Urinary bladder (tissue), 4 donors: ENCODE measurements around the gene MAGEA9. TPM values are rescaled to one million over a fixed set of nuclear protein-coding genes. Genes with fewer than 3 reads are reported as not detected.
"Not testable (repeated sequence)": the region's sequence is repeated elsewhere in the genome, so short reads cannot be mapped to it uniquely, and the experiment has no call there.

Experiments
- DNase-seq: peaks from one replicate; pipeline ENCODE4 v3.0.0-alpha.2; 2015; ENCODE audit errors: extremely low spot score
- H3K27ac ChIP-seq: one replicate; pipeline ENCODE4 v1.5.1; 2013; ENCODE audit warnings: low read depth, mild to moderate bottlenecking, moderate library complexity
- H3K36me3 ChIP-seq: one replicate; pipeline ENCODE4 v1.6.1; 2013; ENCODE audit warnings: mild to moderate bottlenecking, moderate library complexity; ENCODE audit not compliant: insufficient read depth
- H3K4me1 ChIP-seq: one replicate; pipeline ENCODE4 v1.6.1; 2013; ENCODE audit warnings: mild to moderate bottlenecking, moderate library complexity; ENCODE audit not compliant: insufficient read depth
- H3K4me3 ChIP-seq: one replicate; pipeline ENCODE4 v1.5.1; 2013; ENCODE audit warnings: low read depth, low read length
- WGBS: extraction: QIAGEN DNeasy Blood & Tissue Kit; methylation state at CpG from one replicate; pipeline ENCODE4 v1.1.7; 2013; 5-methylcytosine and 5-hydroxymethylcytosine counted together
- polyA plus RNA-seq: library from polyadenylated mRNA; stranded (reverse); fragments of 200-250 nt; gene quantifications from one replicate; pipeline ENCODE4 v1.2.3, GENCODE V29; 2013
- small RNA-seq: library from RNA; depleted of rRNA; stranded (forward); fragments of <200 nt; gene quantifications from one replicate; pipeline ENCODE3, GENCODE V24; 2014
- total RNA-seq: library from RNA; depleted of rRNA; stranded (reverse); fragments of >200 nt; gene quantifications from one replicate; pipeline ENCODE4 v1.2.3, GENCODE V29; 2014
- donor health status: healthy with polysubstance abuse.
- donor health status: healthy.

Gene MAGEA9
- total and polyA plus RNA-seq, 2 donors = not detected

DNA sequence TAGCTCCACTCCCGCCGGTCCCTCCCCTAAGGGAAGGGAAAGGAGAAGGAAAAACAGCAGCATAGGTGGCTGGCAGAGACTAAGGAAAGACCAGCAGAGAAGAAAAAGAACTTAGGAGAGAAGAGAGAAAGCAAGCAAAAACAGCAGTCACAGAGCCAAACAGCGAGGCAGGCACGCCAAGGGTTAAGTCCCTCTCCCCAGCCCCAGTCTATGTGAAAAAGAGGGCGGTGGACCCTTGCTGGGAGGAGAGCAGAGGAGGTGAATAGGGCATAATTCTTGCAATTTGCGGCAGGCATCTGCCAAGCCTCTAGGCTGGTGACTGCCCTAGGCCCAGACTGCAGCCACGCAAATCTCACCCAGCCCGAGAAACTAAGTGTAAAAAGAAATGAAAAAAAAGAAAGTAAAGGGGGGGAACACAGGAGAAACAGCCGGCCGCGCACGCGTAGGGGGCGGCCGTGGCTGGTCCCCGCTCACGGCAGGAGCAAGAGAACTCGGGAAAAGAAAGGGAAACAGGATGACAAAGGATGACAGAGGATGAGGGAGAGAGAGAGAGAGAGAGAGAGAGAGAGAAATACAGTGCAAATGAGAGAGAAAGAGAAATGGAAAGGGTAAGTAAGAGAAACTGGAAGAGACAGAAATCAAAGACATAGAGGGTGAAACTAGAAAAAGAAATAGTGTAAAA, 48.6 kb downstream of the MAGEA9 start:
- no peaks in the 10 kb centered on the region for H3K4me1 ChIP-seq
- no peaks in the 10 kb centered on the region for H3K36me3 ChIP-seq
- DNase-seq = no peak
- 3% methylated on average over 18 of the region's 18 CpGs for WGBS
- H3K4me3 ChIP-seq = peak overlapping the region; percentile 18
- no peak overlapping the region for H3K27ac ChIP-seq

GRCh38 chrX:149831473-149831872, 49.7 kb downstream of the MAGEA9 start:
- WGBS = 91% methylated on average over 2 of the region's 2 CpGs
- H3K4me3 ChIP-seq = no peak overlapping the region
- no peaks in the 10 kb centered on the region for H3K36me3 ChIP-seq
- H3K4me1 ChIP-seq = no peaks in the 10 kb centered on the region
- no peak overlapping the region for H3K27ac ChIP-seq
- DNase-seq = no peak

DNA sequence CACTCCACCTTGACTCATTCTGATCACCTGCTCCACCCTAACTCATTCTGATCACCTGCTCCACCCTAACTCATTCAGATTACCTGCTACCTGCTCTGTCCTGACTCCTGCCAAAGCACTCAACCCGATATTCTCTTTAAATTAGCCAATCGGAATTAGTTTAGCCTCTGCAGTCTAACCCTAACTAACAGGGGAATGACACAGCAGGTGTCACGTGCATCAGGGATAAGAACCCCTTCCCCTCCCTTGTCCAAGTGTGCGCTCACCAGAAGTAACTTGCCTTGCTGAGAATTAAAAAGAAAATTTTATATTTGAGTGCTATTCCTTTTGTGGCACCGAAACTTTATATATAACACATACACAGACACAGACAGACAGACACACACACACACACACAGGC, 55.0 kb downstream of the MAGEA9 start:
- WGBS = 51% methylated on average over 5 of the region's 5 CpGs
- H3K36me3 ChIP-seq, DNase-seq, H3K27ac ChIP-seq, H3K4me3 ChIP-seq, H3K4me1 ChIP-seq: not testable (repeated sequence)

DNA sequence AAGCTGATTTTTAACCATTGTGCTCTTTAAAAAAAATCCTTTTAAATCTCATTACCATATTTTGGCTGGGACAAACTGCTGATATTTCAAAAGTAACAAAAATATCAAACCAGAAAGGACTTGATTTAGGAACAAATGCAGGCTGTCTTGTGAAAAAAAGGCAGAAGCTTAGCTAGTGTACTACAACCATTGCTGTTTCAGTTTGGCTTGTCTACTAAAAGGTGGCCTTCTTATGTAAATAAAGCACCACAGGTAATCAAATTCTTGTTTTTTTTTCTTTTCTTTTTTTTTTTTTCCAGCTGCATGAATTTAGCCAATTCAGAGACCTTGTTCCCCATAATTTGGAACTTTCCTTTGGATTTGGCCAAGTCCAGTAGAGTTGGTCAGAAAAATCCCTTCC, 55.4 kb downstream of the MAGEA9 start:
- DNase-seq = no peak
- Histone ChIP-seq H3K4me3 (no peak overlapping the region), H3K27ac (no peak overlapping the region), H3K4me1 (no peaks in the 10 kb centered on the region), H3K36me3 (no peaks in the 10 kb centered on the region)

Small RNAs within 50 kb of the gene (small RNA-seq; reads per million reads assigned to genes)
- gene AC244098.1 (not detected), gene AC244098.2 (not detected), gene AC244098.3 (not detected)

Other genes with a start within 250 kb of the MAGEA9 start
- 10.2 TPM for gene EOLA1, start 240.9 kb upstream of the MAGEA9 start, total RNA-seq
- gene EOLA1, start 240.9 kb upstream of the MAGEA9 start, polyA plus RNA-seq = 20.1 TPM
- gene HSFX3, start 232.0 kb upstream of the MAGEA9 start, total RNA-seq = not detected
- not detected for gene HSFX3, start 232.0 kb upstream of the MAGEA9 start, polyA plus RNA-seq
- gene MAGEA9B, start 194.5 kb upstream of the MAGEA9 start, total RNA-seq = not detected
- gene MAGEA9B, start 194.5 kb upstream of the MAGEA9 start, polyA plus RNA-seq = not detected
- 0.95 TPM for gene HSFX2, start 186.6 kb upstream of the MAGEA9 start, total RNA-seq
- 1.3 TPM for gene HSFX2, start 186.6 kb upstream of the MAGEA9 start, polyA plus RNA-seq
- 26.2 TPM for gene TMEM185A, start 150.1 kb upstream of the MAGEA9 start, total RNA-seq
- 23.3 TPM for gene TMEM185A, start 150.1 kb upstream of the MAGEA9 start, polyA plus RNA-seq
- not detected for gene MAGEA11, start 69.9 kb upstream of the MAGEA9 start, total RNA-seq
- not detected for gene MAGEA11, start 69.9 kb upstream of the MAGEA9 start, polyA plus RNA-seq
- gene HSFX1, start 7.9 kb upstream of the MAGEA9 start, total RNA-seq = 0.95 TPM
- 1.5 TPM for gene HSFX1, start 7.9 kb upstream of the MAGEA9 start, polyA plus RNA-seq
- not detected for gene MAGEA8, start 99.3 kb downstream of the MAGEA9 start, total RNA-seq
- gene MAGEA8, start 99.3 kb downstream of the MAGEA9 start, polyA plus RNA-seq = not detected
- gene HSFX4, start 147.6 kb downstream of the MAGEA9 start, total RNA-seq = not detected
- not detected for gene HSFX4, start 147.6 kb downstream of the MAGEA9 start, polyA plus RNA-seq
- 11.2 TPM for gene EOLA2, start 156.6 kb downstream of the MAGEA9 start, total RNA-seq
- gene EOLA2, start 156.6 kb downstream of the MAGEA9 start, polyA plus RNA-seq = 30.1 TPM